WTC11 (cell line): ENCODE measurements around the gene DNMT3A. TPM values are rescaled to one million over a fixed set of nuclear protein-coding genes. Genes with fewer than 3 reads are reported as not detected.

ENCODE experiments used
- ATAC-seq: fragments of 200-7000 bp; cut with Tn5 transposase; 2 replicates; pipeline ENCODE4 v1.10.0; 2021; ENCODE audit warnings: mild to moderate bottlenecking, moderate library complexity
- CTCF ChIA-PET: fragments of 300-600 bp; sonication (Branson Sonifier 250); formaldehyde crosslinking; loops from one replicate; lab custom pipeline; 2021; ENCODE audit warnings: antibody characterized with exemption; lab: Charles Lee
- POLR2A ChIA-PET: fragments of 350-600 bp; sonication (Branson Sonifier 250); formaldehyde crosslinking; loops from one replicate; lab custom pipeline; 2021; ENCODE audit warnings: antibody characterized with exemption; lab: Charles Lee
- DNase-seq: peaks from one replicate; pipeline ENCODE4 v3.0.0; 2021; ENCODE audit warnings: low spot score
- H3K27ac Mint-ChIP-seq: 2 replicates; pipeline ENCODE4 v1.8.0; 2021; ENCODE audit warnings: mixed read lengths
- H3K27me3 Mint-ChIP-seq: 2 replicates; pipeline ENCODE4 v1.8.0; 2021; ENCODE audit warnings: low read depth, mild to moderate bottlenecking, moderate library complexity, mixed read lengths
- H3K36me3 Mint-ChIP-seq: 2 replicates; pipeline ENCODE4 v1.8.0; 2021; ENCODE audit warnings: mixed read lengths
- H3K4me1 Mint-ChIP-seq: 2 replicates; pipeline ENCODE4 v1.8.0; 2022; ENCODE audit warnings: mixed read lengths
- H3K4me3 Mint-ChIP-seq: 2 replicates; pipeline ENCODE4 v1.8.0; 2021; ENCODE audit warnings: mild to moderate bottlenecking, moderate library complexity, mixed read lengths
- H3K9me3 Mint-ChIP-seq: 2 replicates; pipeline ENCODE4 v1.8.0; 2021; ENCODE audit warnings: mixed read lengths
- E2F1 ChIP-seq: sonication (generic); formaldehyde crosslinking; IDR thresholded peaks from 2 replicates; pipeline ENCODE4 v1.8.0; 2022; ENCODE audit warnings: mild to moderate bottlenecking, missing genetic modification reagents
- ETV6 ChIP-seq: sonication (generic); formaldehyde crosslinking; IDR thresholded peaks from 2 replicates; pipeline ENCODE4 v1.8.1; 2022; ENCODE audit warnings: mild to moderate bottlenecking, missing genetic modification reagents
- HMGXB4 ChIP-seq: sonication (generic); formaldehyde crosslinking; IDR thresholded peaks from 2 replicates; pipeline ENCODE4 v1.8.1; 2023; ENCODE audit warnings: mild to moderate bottlenecking, moderate library complexity, missing genetic modification reagents
- JAZF1 ChIP-seq: fragments of 250-450 bp; sonication (Bioruptor Pico); IDR thresholded peaks from 2 replicates; pipeline ENCODE4 v1.9.0; 2021; ENCODE audit warnings: moderate library complexity, mild to moderate bottlenecking, inconsistent platforms
- KAT7 ChIP-seq: sonication (generic); formaldehyde crosslinking; IDR thresholded peaks from 2 replicates; pipeline ENCODE4 v1.8.1; 2023; ENCODE audit warnings: missing genetic modification reagents, mild to moderate bottlenecking, borderline replicate concordance
- MLX ChIP-seq: sonication (generic); formaldehyde crosslinking; IDR thresholded peaks from 2 replicates; pipeline ENCODE4 v1.8.1; 2023; ENCODE audit warnings: mild to moderate bottlenecking, missing genetic modification reagents, moderate library complexity
- NFYB ChIP-seq: sonication (generic); formaldehyde crosslinking; conservative IDR thresholded peaks from 2 replicates; pipeline ENCODE4 v1.8.0; 2022; ENCODE audit warnings: low read depth, missing genetic modification reagents
- NR1H2 ChIP-seq: sonication (generic); formaldehyde crosslinking; IDR thresholded peaks from 2 replicates; pipeline ENCODE4 v1.9.0; 2021; ENCODE audit warnings: mild to moderate bottlenecking, moderate library complexity, missing genetic modification reagents
- NR3C1 ChIP-seq: sonication (generic); formaldehyde crosslinking; conservative IDR thresholded peaks from 2 replicates; pipeline ENCODE4 v1.8.1; 2023; ENCODE audit warnings: low read depth, mild to moderate bottlenecking, missing genetic modification reagents
- PRRX2 ChIP-seq: fragments of 250-450 bp; sonication (Bioruptor Pico); IDR thresholded peaks from 2 replicates; pipeline ENCODE4 v1.8.0; 2021; ENCODE audit warnings: mild to moderate bottlenecking
- ZMAT4 ChIP-seq: fragments of 250-450 bp; sonication (Bioruptor Pico); IDR thresholded peaks from 2 replicates; pipeline ENCODE4 v1.9.0; 2021; ENCODE audit warnings: mild to moderate bottlenecking
- ZNF423 ChIP-seq: fragments of 250-450 bp; sonication (Bioruptor Pico); IDR thresholded peaks from 2 replicates; pipeline ENCODE4 v2.1.2; 2022; ENCODE audit warnings: mild to moderate bottlenecking, moderate library complexity
- total RNA-seq: library from RNA; stranded (reverse); gene quantifications from 3 replicates; pipeline ENCODE4 v1.2.3, GENCODE V29; 2021
- TF ChIP-seq, protein P1 (sequence below): sonication (generic); formaldehyde crosslinking; IDR thresholded peaks from 2 replicates; pipeline ENCODE4 v1.8.1; 2023; ENCODE audit warnings: mild to moderate bottlenecking, missing genetic modification reagents, moderate library complexity
- TF ChIP-seq, protein P2 (sequence below): sonication (generic); formaldehyde crosslinking; IDR thresholded peaks from 2 replicates; pipeline ENCODE4 v1.8.0; 2022; ENCODE audit warnings: missing genetic modification reagents

Gene DNMT3A
- total RNA-seq, 1 experiment from 2014 or later = 154 TPM

DNA sequence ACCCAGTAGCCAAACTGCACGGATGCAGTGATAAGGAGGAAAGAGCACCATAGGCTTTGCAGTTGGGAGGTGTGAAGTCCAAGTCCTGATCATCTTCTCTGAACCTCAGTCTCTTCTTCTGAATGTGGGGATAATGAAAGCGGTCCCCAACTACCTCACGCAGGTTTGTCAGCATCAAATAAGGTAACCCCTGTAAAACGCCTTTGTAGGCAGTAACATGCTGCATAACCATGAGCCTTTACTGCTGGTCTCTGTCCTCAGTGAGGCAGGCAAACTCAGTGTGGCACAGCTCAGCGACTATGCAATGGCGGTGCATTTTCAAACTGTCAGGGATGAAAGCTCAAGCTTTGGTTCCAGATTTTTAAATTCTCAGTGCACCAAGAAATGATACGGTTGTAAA is 46.1 kb downstream of the DNMT3A start:
- ATAC-seq = no peak
- CTCF ChIA-PET = interaction anchor here (1.7 to 1.9 kb wide), 3 partner anchors 41 to 67 kb away, joined by 4 to 7 read pairs (median 6); no protein-coding TSS in a partner anchor
- POLR2A ChIA-PET = no interaction called here

More for the DNA sequence above, 46.1 kb downstream of the DNMT3A start:
- Mint-ChIP-seq H3K4me1 (peaks cover 26% of the 10 kb centered on the region), H3K4me3 (no peak overlapping the region), H3K9me3 (no peaks in the 10 kb centered on the region), H3K27me3 (no peaks in the 10 kb centered on the region), H3K27ac (0 out of 2 replicates have a peak overlapping the region, but pooled peaks have one; percentile 65), H3K36me3 (no peaks in the 10 kb centered on the region; the same call in 1 of the 2 replicates)
- TF ChIP-seq KAT7 (CRISPR knock-in tag) = no peak
- TF ChIP-seq ZMAT4 (CRISPR knock-in tag) = no peak
- TF ChIP-seq NR1H2 (CRISPR knock-in tag) = no peak
- no peak for TF ChIP-seq E2F1 (CRISPR knock-in tag)
- no peak for TF ChIP-seq NR3C1 (CRISPR knock-in tag)
- TF ChIP-seq JAZF1 (CRISPR knock-in tag) = no peak
- no peak for TF ChIP-seq HMGXB4 (CRISPR knock-in tag)
- TF ChIP-seq ZNF423 (CRISPR knock-in tag) = no peak
- no peak for TF ChIP-seq NFYB (CRISPR knock-in tag)
- TF ChIP-seq MLX (CRISPR knock-in tag) = no peak
- no peak for TF ChIP-seq ETV6
- TF ChIP-seq, protein P1, sequence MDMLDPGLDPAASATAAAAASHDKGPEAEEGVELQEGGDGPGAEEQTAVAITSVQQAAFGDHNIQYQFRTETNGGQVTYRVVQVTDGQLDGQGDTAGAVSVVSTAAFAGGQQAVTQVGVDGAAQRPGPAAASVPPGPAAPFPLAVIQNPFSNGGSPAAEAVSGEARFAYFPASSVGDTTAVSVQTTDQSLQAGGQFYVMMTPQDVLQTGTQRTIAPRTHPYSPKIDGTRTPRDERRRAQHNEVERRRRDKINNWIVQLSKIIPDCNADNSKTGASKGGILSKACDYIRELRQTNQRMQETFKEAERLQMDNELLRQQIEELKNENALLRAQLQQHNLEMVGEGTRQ = no peak
- TF ChIP-seq PRRX2 = no peak
- TF ChIP-seq, protein P2, sequence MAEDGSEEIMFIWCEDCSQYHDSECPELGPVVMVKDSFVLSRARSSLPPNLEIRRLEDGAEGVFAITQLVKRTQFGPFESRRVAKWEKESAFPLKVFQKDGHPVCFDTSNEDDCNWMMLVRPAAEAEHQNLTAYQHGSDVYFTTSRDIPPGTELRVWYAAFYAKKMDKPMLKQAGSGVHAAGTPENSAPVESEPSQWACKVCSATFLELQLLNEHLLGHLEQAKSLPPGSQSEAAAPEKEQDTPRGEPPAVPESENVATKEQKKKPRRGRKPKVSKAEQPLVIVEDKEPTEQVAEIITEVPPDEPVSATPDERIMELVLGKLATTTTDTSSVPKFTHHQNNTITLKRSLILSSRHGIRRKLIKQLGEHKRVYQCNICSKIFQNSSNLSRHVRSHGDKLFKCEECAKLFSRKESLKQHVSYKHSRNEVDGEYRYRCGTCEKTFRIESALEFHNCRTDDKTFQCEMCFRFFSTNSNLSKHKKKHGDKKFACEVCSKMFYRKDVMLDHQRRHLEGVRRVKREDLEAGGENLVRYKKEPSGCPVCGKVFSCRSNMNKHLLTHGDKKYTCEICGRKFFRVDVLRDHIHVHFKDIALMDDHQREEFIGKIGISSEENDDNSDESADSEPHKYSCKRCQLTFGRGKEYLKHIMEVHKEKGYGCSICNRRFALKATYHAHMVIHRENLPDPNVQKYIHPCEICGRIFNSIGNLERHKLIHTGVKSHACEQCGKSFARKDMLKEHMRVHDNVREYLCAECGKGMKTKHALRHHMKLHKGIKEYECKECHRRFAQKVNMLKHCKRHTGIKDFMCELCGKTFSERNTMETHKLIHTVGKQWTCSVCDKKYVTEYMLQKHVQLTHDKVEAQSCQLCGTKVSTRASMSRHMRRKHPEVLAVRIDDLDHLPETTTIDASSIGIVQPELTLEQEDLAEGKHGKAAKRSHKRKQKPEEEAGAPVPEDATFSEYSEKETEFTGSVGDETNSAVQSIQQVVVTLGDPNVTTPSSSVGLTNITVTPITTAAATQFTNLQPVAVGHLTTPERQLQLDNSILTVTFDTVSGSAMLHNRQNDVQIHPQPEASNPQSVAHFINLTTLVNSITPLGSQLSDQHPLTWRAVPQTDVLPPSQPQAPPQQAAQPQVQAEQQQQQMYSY (CRISPR knock-in tag) = no peak
- DNase-seq = no peak
